T-cell (primary cell): ENCODE results near the gene NCAM2. TPM values are rescaled to one million over a fixed set of nuclear protein-coding genes. Genes with fewer than 3 reads are reported as not detected.

ENCODE experiments used
- ATAC-seq, 4 experiments: fragments of 200-7000 bp in 3 of 4; fragments of 150-1000 bp in 1 of 4; cut with Tn5 transposase; replicated peaks in 1 of 4; 1 replicate in 3 of 4; 2 replicates in 1 of 4; pipeline ENCODE4 v1.10.0; 2021; ENCODE audit warnings: moderate library complexity in 3 of 4, mild to moderate bottlenecking in 2 of 4, moderate number of reproducible peaks in 1 of 4
- CTCF ChIA-PET, 2 donors: fragments of 300-600 bp; sonication (Branson Sonifier 250); formaldehyde crosslinking; loops; one replicate each; lab custom pipeline; 2022; ENCODE audit warnings: antibody characterized with exemption in 2 of 2; lab: Charles Lee
- POLR2A ChIA-PET, 2 donors: fragments of 300-600 bp; sonication (Branson Sonifier 250); formaldehyde crosslinking; loops; one replicate each; lab custom pipeline; 2022; ENCODE audit warnings: antibody characterized with exemption in 2 of 2; lab: Charles Lee
- DNase-seq, 35 experiments: peaks; one replicate each; pipeline versions ENCODE4 v3.0.0 to v3.0.0-alpha.2; 2013 to 2023
- H3K27ac ChIP-seq: one replicate; pipeline ENCODE4 v1.5.1; 2013; ENCODE audit warnings: low read length
- H3K27me3 ChIP-seq, 2 experiments: replicated peaks in 1 of 2; 1 replicate in 1 of 2; 2 replicates in 1 of 2; pipeline versions ENCODE4 v1.6.1 to v1.7.0; 2013; ENCODE audit warnings: low read length in 1 of 2, mixed read lengths in 1 of 2; ENCODE audit not compliant: control insufficient read depth in 2 of 2, insufficient read depth in 2 of 2; ENCODE audit errors: extremely low read depth in 1 of 2
- H3K36me3 ChIP-seq, 2 donors: 1 replicate in 1 of 2; 2 replicates in 1 of 2; pipeline versions ENCODE4 v1.6.1 to v1.7.0; 2013; ENCODE audit warnings: low read length in 1 of 2; ENCODE audit not compliant: control insufficient read depth in 2 of 2, insufficient read depth in 1 of 2; ENCODE audit errors: extremely low read depth in 1 of 2
- H3K4me1 ChIP-seq, 2 experiments: 1 replicate in 1 of 2; 2 replicates in 1 of 2; pipeline versions ENCODE4 v1.6.1 to v1.7.0; 2013; ENCODE audit warnings: low read length in 2 of 2, mixed read lengths in 1 of 2; ENCODE audit not compliant: insufficient read depth in 2 of 2, control insufficient read depth in 1 of 2; ENCODE audit errors: extremely low read depth in 1 of 2
- H3K4me3 ChIP-seq, 2 donors: 1 replicate in 1 of 2; 2 replicates in 1 of 2; pipeline versions ENCODE4 v1.5.1 to v1.7.0; 2013; ENCODE audit warnings: mild to moderate bottlenecking in 2 of 2, low read length in 1 of 2, moderate library complexity in 1 of 2; ENCODE audit not compliant: control insufficient read depth in 1 of 2; ENCODE audit errors: extremely low read depth in 1 of 2
- H3K9me3 ChIP-seq: 2 replicates; pipeline ENCODE4 v1.7.0; 2013
- H3K27ac Mint-ChIP-seq, 2 donors: one replicate each; pipeline ENCODE4 v1.8.0; 2020 to 2021; ENCODE audit warnings: mild to moderate bottlenecking in 2 of 2, mixed read lengths in 2 of 2
- H3K27me3 Mint-ChIP-seq, 2 donors: one replicate each; pipeline ENCODE4 v1.8.0; 2021 to 2022; ENCODE audit warnings: mixed read lengths in 2 of 2
- H3K36me3 Mint-ChIP-seq: one replicate; pipeline ENCODE4 v1.8.0; 2021; ENCODE audit warnings: mixed read lengths
- H3K4me1 Mint-ChIP-seq, 3 donors: one replicate each; pipeline ENCODE4 v1.8.0; 2020 to 2022; ENCODE audit warnings: mixed read lengths in 3 of 3, mild to moderate bottlenecking in 1 of 3
- H3K4me3 Mint-ChIP-seq, 3 donors: one replicate each; pipeline ENCODE4 v1.8.0; 2020 to 2022; ENCODE audit warnings: mild to moderate bottlenecking in 3 of 3, mixed read lengths in 3 of 3, moderate library complexity in 3 of 3
- H3K9me3 Mint-ChIP-seq, 3 donors: one replicate each; pipeline ENCODE4 v1.8.0; 2020 to 2022; ENCODE audit warnings: mixed read lengths in 3 of 3
- WGBS: methylation state at CpG from one replicate; pipeline ENCODE4 v1.1.5; 2013; ENCODE audit warnings: missing lambda C conversion rate; ENCODE audit not compliant: insufficient coverage; 5-methylcytosine and 5-hydroxymethylcytosine counted together
- total RNA-seq, 35 experiments: library from RNA in 6 of 35; stranded (reverse) in 6 of 35; fragments of 120-200 nt in 1 of 35; gene quantifications; one replicate each; pipeline versions ENCODE4 v1.2.1 to v1.2.4 and lab custom pipeline; 2013 to 2026

Gene NCAM2
- total RNA-seq, 5 donors from 2014 or later (not counting 1 experiment from before 2014, with no cell fraction given): 0.41 to 0.46 TPM; not detected in 3

DNA sequence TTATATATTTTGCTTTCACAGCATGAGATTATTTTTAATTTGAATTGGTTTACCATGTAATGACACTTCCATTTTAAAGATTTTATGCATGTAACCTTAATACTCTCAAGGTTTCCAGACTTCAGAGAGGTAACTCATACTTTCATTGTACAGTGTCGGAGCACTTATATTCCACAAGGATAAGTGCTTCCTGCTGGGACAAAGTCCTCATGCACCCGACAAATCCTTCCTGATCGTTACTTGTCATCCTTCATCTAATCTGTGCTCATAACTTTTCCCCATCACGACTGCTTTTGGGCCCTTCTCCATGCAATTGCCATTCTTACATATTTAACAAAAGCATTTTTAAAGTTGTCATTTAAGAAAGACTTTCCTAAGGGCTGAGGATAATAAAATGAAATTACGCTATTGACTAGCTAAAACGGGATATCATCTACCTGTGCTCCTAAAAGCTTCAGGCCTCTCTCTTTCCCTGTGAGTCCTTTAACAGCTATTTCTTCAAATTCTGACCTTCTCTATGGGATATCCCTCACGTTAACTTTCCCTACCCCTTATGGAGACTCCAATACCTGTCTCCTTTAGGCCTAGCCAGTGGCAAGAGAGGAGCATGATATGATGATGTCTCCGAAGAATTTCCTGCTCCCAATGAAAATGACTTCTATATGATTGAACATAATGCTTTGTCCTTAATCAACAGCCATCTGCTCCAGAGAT lies 59.3 kb downstream of the NCAM2 start:
- Mint-ChIP-seq H3K4me1 (no peaks in the 10 kb centered on the region), H3K4me3 (no peak overlapping the region), H3K9me3 (peaks cover 0 to 5% (median 0%) of the 10 kb centered on the region in 3 donors), H3K27me3 (no peaks in the 10 kb centered on the region), H3K36me3 (no peaks in the 10 kb centered on the region), H3K27ac (no peak overlapping the region)
- POLR2A ChIA-PET: no interaction called here
- H3K27me3 ChIP-seq: no peaks in the 10 kb centered on the region
- 87% methylated on average over 3 of the region's 8 CpGs for WGBS
- no peak overlapping the region for H3K27ac ChIP-seq
- H3K4me1 ChIP-seq: no peaks in the 10 kb centered on the region
- no peak overlapping the region for H3K4me3 ChIP-seq
- CTCF ChIA-PET: interaction anchor here in 1 of 2 donors (0.6 kb wide), 1 partner anchor 711 kb away, joined by 4 read pairs; no protein-coding TSS in a partner anchor
- H3K36me3 ChIP-seq: no peaks in the 10 kb centered on the region
- no peak for DNase-seq
- no peak for ATAC-seq
- no peaks in the 10 kb centered on the region for H3K9me3 ChIP-seq

DNA sequence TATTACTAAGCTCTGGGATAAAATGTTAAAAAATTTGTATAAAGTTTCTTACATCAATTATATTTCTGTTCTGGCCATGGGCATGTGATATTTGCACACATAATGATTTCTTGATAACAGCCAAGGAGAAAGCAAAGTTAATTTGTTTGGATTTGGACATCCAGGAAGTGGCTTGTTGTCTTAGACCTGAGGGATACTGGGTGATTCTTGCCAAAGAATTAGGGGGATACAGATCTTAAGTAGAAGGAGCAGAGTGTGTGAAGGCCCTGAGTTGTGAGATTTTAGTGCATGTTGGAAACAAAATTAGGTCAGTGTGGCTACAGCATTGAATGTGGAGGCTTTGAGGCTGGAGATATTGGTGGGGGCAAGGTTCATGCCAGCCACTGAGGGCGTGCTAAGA lies 65.6 kb downstream of the NCAM2 start:
- Mint-ChIP-seq H3K27me3 (no peaks in the 10 kb centered on the region), H3K4me3 (no peak overlapping the region), H3K9me3 (peaks cover 0 to 4% (median 0%) of the 10 kb centered on the region in 3 donors), H3K36me3 (no peaks in the 10 kb centered on the region), H3K4me1 (no peaks in the 10 kb centered on the region), H3K27ac (no peak overlapping the region)
- ATAC-seq: no peak
- no CpG with 5 or more reads among the region's 1 CpG for WGBS
- Histone ChIP-seq H3K27ac (no peak overlapping the region), H3K27me3 (no peaks in the 10 kb centered on the region), H3K4me1 (no peaks in the 10 kb centered on the region), H3K9me3 (no peaks in the 10 kb centered on the region), H3K36me3 (no peaks in the 10 kb centered on the region), H3K4me3 (no peak overlapping the region)
- POLR2A ChIA-PET: no interaction called here
- no peak for DNase-seq
- CTCF ChIA-PET: no interaction called here

DNA sequence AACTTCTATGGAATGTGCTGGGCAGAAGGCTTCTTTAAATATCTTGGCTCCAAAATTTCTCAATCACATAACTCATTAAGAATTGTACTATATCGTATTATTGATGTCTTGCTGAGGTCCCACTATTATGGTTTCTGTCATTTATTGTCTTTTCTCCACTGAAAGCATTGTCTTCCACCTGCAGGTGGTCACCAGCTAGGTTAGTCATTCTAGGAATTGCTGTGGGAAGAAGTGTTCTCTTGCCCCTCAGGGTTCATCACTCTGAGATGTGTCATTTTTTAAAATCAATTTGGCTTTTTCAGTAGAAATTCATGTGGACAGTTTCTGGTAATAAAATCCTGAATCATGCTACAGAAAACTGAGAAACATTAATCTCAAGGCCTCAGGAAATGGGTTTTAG lies 66.1 kb downstream of the NCAM2 start:
- WGBS: no CpG with 5 or more reads among the region's 1 CpG
- no peak overlapping the region for H3K4me3 Mint-ChIP-seq
- ATAC-seq (no peak), DNase-seq (no peak)
- H3K9me3 Mint-ChIP-seq: no peaks in the 10 kb centered on the region
- Histone ChIP-seq H3K27ac (no peak overlapping the region), H3K36me3 (no peaks in the 10 kb centered on the region), H3K4me3 (no peak overlapping the region), H3K9me3 (no peaks in the 10 kb centered on the region), H3K27me3 (no peaks in the 10 kb centered on the region), H3K4me1 (no peaks in the 10 kb centered on the region)
- POLR2A ChIA-PET: no interaction called here
- CTCF ChIA-PET: no interaction called here
- H3K27ac Mint-ChIP-seq: no peak overlapping the region
- H3K4me1 Mint-ChIP-seq: no peaks in the 10 kb centered on the region
- H3K27me3 Mint-ChIP-seq: no peaks in the 10 kb centered on the region
- no peaks in the 10 kb centered on the region for H3K36me3 Mint-ChIP-seq

DNA sequence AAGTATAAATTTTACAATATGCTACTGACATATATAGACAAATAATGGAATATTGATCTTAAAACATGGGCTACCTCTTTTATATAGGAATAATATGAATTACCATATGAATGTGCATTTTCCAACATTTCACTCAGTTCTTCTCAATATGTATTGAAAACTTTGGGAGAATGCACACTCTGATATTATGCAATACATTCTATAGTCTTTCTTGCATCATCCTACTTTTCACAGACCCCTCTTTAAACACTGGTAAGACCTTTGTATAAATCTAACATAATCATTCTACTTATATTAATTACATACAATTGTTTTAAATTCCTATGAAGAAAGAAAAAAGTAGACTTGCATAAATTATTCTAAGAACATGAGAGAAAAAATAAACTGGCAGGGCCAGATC lies 69.2 kb downstream of the NCAM2 start:
- no peaks in the 10 kb centered on the region for H3K27me3 Mint-ChIP-seq
- no peak for ATAC-seq
- H3K4me3 Mint-ChIP-seq: no peak overlapping the region
- Histone ChIP-seq H3K27ac (no peak overlapping the region), H3K4me3 (no peak overlapping the region), H3K4me1 (no peaks in the 10 kb centered on the region), H3K36me3 (no peaks in the 10 kb centered on the region), H3K9me3 (no peaks in the 10 kb centered on the region), H3K27me3 (no peaks in the 10 kb centered on the region)
- no peak for DNase-seq
- CTCF ChIA-PET: no interaction called here
- H3K36me3 Mint-ChIP-seq: no peaks in the 10 kb centered on the region
- POLR2A ChIA-PET: interaction anchor here in 1 of 2 donors (0.8 kb wide), 1 partner anchor 14 kb away, joined by 4 read pairs; no protein-coding TSS in a partner anchor
- no peak overlapping the region for H3K27ac Mint-ChIP-seq
- no peaks in the 10 kb centered on the region for H3K4me1 Mint-ChIP-seq
- H3K9me3 Mint-ChIP-seq: peaks cover 0 to 4% (median 0%) of the 10 kb centered on the region in 3 donors

DNA sequence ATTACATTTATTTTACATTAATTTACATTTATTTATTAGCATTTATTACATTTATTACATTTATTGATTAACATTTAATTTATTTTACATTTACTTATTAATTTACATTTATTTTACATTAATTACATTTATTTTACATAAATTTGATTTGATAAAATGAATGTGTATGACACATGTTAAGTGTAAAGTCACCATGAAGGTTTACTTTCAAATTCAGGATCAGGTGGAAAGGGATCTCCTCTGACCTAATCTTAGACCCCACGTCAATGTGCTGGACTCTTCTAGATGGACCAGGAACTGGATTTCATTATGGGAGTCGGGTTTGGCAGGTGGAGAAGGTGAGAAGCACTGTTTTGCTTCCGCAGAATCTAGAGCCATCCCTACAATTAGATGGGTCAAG lies 76.1 kb downstream of the NCAM2 start:
- POLR2A ChIA-PET: no interaction called here
- ATAC-seq (no peak), DNase-seq (no peak)
- CTCF ChIA-PET: no interaction called here
- Mint-ChIP-seq H3K27ac (no peak overlapping the region), H3K4me3 (no peak overlapping the region), H3K27me3 (no peaks in the 10 kb centered on the region), H3K9me3 (peaks cover 0 to 4% (median 4%) of the 10 kb centered on the region in 3 donors), H3K36me3 (no peaks in the 10 kb centered on the region), H3K4me1 (no peaks in the 10 kb centered on the region)
- WGBS: no CpG with 5 or more reads among the region's 3 CpGs
- Histone ChIP-seq H3K27ac (no peak overlapping the region), H3K27me3 (no peaks in the 10 kb centered on the region), H3K4me1 (no peaks in the 10 kb centered on the region), H3K9me3 (no peaks in the 10 kb centered on the region), H3K36me3 (no peaks in the 10 kb centered on the region), H3K4me3 (no peak overlapping the region)

DNA sequence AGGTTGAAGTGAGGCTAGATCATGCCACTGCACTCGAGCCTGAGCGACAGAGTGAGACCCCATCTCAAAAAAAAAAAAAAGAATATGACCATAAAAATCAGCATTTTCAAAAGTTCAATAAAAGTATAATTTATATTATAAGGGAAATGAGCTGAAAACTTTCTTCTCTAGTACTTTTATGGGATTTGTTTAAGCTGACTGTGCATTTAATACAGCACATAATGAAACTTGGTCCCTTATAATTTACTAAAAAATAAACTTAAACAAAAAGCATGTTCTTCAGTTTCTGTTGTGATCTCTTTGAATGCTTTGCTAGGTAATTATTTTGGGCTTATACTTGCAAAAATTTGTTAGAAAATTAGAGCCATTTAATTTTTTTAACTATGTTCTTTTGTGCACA lies 77.8 kb downstream of the NCAM2 start:
- WGBS: no CpG with 5 or more reads among the region's 2 CpGs
- H3K36me3 Mint-ChIP-seq: no peaks in the 10 kb centered on the region
- no peak overlapping the region for H3K27ac Mint-ChIP-seq
- POLR2A ChIA-PET: no interaction called here
- no peak overlapping the region for H3K4me3 Mint-ChIP-seq
- no peaks in the 10 kb centered on the region for H3K4me1 Mint-ChIP-seq
- Histone ChIP-seq H3K4me1 (no peaks in the 10 kb centered on the region), H3K27ac (no peak overlapping the region), H3K36me3 (no peaks in the 10 kb centered on the region), H3K4me3 (no peak overlapping the region), H3K9me3 (no peaks in the 10 kb centered on the region), H3K27me3 (no peaks in the 10 kb centered on the region)
- DNase-seq: no peak
- ATAC-seq: no peak
- H3K27me3 Mint-ChIP-seq: no peaks in the 10 kb centered on the region
- CTCF ChIA-PET: interaction anchor here in 1 of 2 donors (0.7 kb wide), 1 partner anchor 182 kb away, joined by 4 read pairs; no protein-coding TSS in a partner anchor
- peaks cover 0 to 4% (median 4%) of the 10 kb centered on the region in 3 donors for H3K9me3 Mint-ChIP-seq
